ENCODE measurements around the gene FMO3. TPM values are rescaled to one million over a fixed set of nuclear protein-coding genes. Genes with fewer than 3 reads are reported as not detected.

FMO3 gene
- 0.50 TPM in 1 of 2 replicates, not detected in the other for total RNA-seq

DNA sequence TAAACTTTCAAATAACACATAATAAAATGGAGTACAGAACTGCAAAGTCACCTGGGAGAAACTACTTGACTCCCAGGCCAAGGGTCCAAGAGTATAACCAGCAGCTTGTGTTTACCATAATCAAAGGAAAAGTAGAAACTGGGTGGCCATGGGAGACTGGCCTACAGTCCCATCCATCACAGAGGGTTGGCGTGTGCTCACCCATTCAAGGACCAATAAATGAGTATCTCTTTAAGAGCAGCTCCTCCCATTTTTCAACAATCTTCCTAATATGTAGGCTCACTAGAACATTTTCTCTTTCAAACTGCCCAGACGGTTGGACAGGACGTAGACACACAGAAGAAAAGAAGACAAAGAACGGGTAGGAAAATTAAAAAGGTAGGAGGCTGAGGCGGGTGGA is at the start of gene FMO3:
FMO3 (plus strand) TSS at position 302 of the 400 bp plus-strand sequence. CDS start 1,754 bp downstream, outside the sequence.

Other genes starting within 250 kb of the FMO3 start
- not detected in 2 replicates for gene MROH9, start 155.4 kb upstream of the FMO3 start, total RNA-seq
- gene FMO2, start 94.4 kb downstream of the FMO3 start, total RNA-seq: under 0.01 and 0.07 TPM in 2 replicates
- gene FMO1, start 157.6 kb downstream of the FMO3 start, total RNA-seq: not detected in 2 replicates
- gene FMO4, start 223.3 kb downstream of the FMO3 start, total RNA-seq: 0.68 and 3.3 TPM in 2 replicates